Activated CD4-positive, CD25-positive, alpha-beta regulatory T cell treated with anti-CD3 and anti-CD28 coated beads, Interleukin-2, amount 50 U/mL, for 72 hours (primary cell): ENCODE measurements around the gene TXNDC5.

Experiments used
- DNase-seq: peaks from one replicate; pipeline ENCODE4 v3.0.0; 2021

The TXNDC5 gene

GRCh38 chr6:7848229-7848628 is 62.4 kb downstream of the TXNDC5 start:
- no peak for DNase-seq

- DNase-seq, result no peak
These were observed 63.4 kb downstream of the TXNDC5 start for GRCh38 chr6:7846966-7847818.

GRCh38 chr6:7841781-7842468 is 68.7 kb downstream of the TXNDC5 start:
- DNase-seq, result no peak

GRCh38 chr6:7836371-7837026 is 74.1 kb downstream of the TXNDC5 start:
- no peak for DNase-seq

- no peak for DNase-seq
These were observed 76.9 kb downstream of the TXNDC5 start for GRCh38 chr6:7833751-7834070.

- no peak for DNase-seq
These were observed 77.5 kb downstream of the TXNDC5 start for GRCh38 chr6:7832904-7833750.
